Nephron progenitor cell (in vitro differentiated cells): ENCODE data around the gene IRGC.

ENCODE experiments used
- DNase-seq: peaks from one replicate; pipeline ENCODE4 v3.0.0; 2021
- H3K27ac Mint-ChIP-seq: 2 replicates; pipeline ENCODE4 v1.8.0; 2021; ENCODE audit warnings: mild to moderate bottlenecking, moderate library complexity, mixed read lengths
- H3K27me3 Mint-ChIP-seq: 2 replicates; pipeline ENCODE4 v1.8.0; 2021; ENCODE audit warnings: mild to moderate bottlenecking, low read depth, mixed read lengths; ENCODE audit not compliant: poor library complexity
- H3K36me3 Mint-ChIP-seq: 2 replicates; pipeline ENCODE4 v1.8.0; 2021; ENCODE audit warnings: low read depth, mixed read lengths
- H3K4me1 Mint-ChIP-seq: 2 replicates; pipeline ENCODE4 v1.8.0; 2021; ENCODE audit warnings: mixed read lengths
- H3K4me3 Mint-ChIP-seq: 2 replicates; pipeline ENCODE4 v1.8.0; 2021; ENCODE audit warnings: mild to moderate bottlenecking, moderate library complexity, mixed read lengths
- H3K9me3 Mint-ChIP-seq: 2 replicates; pipeline ENCODE4 v1.8.0; 2021; ENCODE audit warnings: mild to moderate bottlenecking, moderate library complexity, mixed read lengths
- CTCF ChIP-seq: fragments of 200-600 bp; sonication (generic); IDR thresholded peaks from 2 replicates; pipeline ENCODE4 v1.5.0; 2021; ENCODE audit warnings: antibody characterized with exemption

Gene IRGC

GRCh38 chr19:43715776-43716175 is at the start of gene IRGC:
Gene IRGC (plus strand): TSS chr19:43716076. CDS start chr19:43718559, 2,483 bp downstream.
- Mint-ChIP-seq H3K27ac (peak within 1 kb of the TSS; percentile 43), H3K4me3 (no peak within 1 kb of the TSS), H3K9me3 (no peaks in the 10 kb centered on the region), H3K4me1 (no peaks in the 10 kb centered on the region), H3K36me3 (no peaks in the 10 kb centered on the region), H3K27me3 (peaks cover 10% of the 10 kb centered on the region)
- no peak for DNase-seq
- no peak for TF ChIP-seq CTCF

- peak; percentile 5 for DNase-seq
- peaks cover 43% of the 10 kb centered on the region for H3K36me3 Mint-ChIP-seq
- no peak overlapping the region for H3K27ac Mint-ChIP-seq
- H3K27me3 Mint-ChIP-seq, result peaks cover 46% of the 10 kb centered on the region
- peaks cover 29% of the 10 kb centered on the region for H3K4me1 Mint-ChIP-seq
- H3K4me3 Mint-ChIP-seq, result peak overlapping the region; percentile 92
- no peak for TF ChIP-seq CTCF
- peaks cover 10% of the 10 kb centered on the region for H3K9me3 Mint-ChIP-seq
These were observed 48.6 kb upstream of the IRGC start for GRCh38 chr19:43667126-43667875.

GRCh38 chr19:43667876-43668405 is 47.9 kb upstream of the IRGC start:
- no peak for DNase-seq
- peak overlapping the region; percentile 92 for H3K4me3 Mint-ChIP-seq
- H3K36me3 Mint-ChIP-seq, result peaks cover 37% of the 10 kb centered on the region
- TF ChIP-seq CTCF, result no peak
- H3K4me1 Mint-ChIP-seq, result peaks cover 23% of the 10 kb centered on the region
- H3K9me3 Mint-ChIP-seq, result peaks cover 8% of the 10 kb centered on the region
- peaks cover 49% of the 10 kb centered on the region for H3K27me3 Mint-ChIP-seq
- H3K27ac Mint-ChIP-seq, result peak overlapping the region; percentile 81

GRCh38 chr19:43668406-43669109 is 47.3 kb upstream of the IRGC start:
- DNase-seq, result peak; percentile 99
- Mint-ChIP-seq H3K4me1 (peaks cover 23% of the 10 kb centered on the region), H3K9me3 (peaks cover 7% of the 10 kb centered on the region), H3K4me3 (peak overlapping the region; percentile 92), H3K36me3 (peaks cover 31% of the 10 kb centered on the region), H3K27ac (no peak overlapping the region), H3K27me3 (peaks cover 53% of the 10 kb centered on the region)
- no peak for TF ChIP-seq CTCF

- H3K27ac Mint-ChIP-seq, result no peak overlapping the region
These were observed 43.7 kb upstream of the IRGC start for GRCh38 chr19:43672061-43672679.

More at GRCh38 chr19:43672061-43672679, 43.7 kb upstream of the IRGC start:
- peaks cover 11% of the 10 kb centered on the region for H3K36me3 Mint-ChIP-seq
- DNase-seq, result no peak
- peaks cover 69% of the 10 kb centered on the region for H3K27me3 Mint-ChIP-seq
- H3K4me3 Mint-ChIP-seq, result no peak overlapping the region
- peaks cover 29% of the 10 kb centered on the region for H3K4me1 Mint-ChIP-seq
- peaks cover 7% of the 10 kb centered on the region for H3K9me3 Mint-ChIP-seq
- TF ChIP-seq CTCF, result no peak
